Stimulated activated CD8-positive, alpha-beta memory T cell treated with anti-CD3 and anti-CD28 coated beads, Interleukin-7, amount 100 ng/mL, for 4 hours (primary cell): ENCODE measurements around the gene PBRM1.

Experiments used
- DNase-seq, 2 donors: peaks; one replicate each; pipeline ENCODE4 v3.0.0-alpha.2; 2020; ENCODE audit warnings: low read depth in 2 of 2

Gene PBRM1

GRCh38 chr3:52524752-52525679 lies 160.7 kb downstream of the PBRM1 start:
- DNase-seq, result no peak

GRCh38 chr3:52524258-52524751 lies 161.4 kb downstream of the PBRM1 start:
- no peak for DNase-seq

- DNase-seq, result no peak
Observed at GRCh38 chr3:52523386-52524257, 162.1 kb downstream of the PBRM1 start.

- no peak for DNase-seq
Observed at GRCh38 chr3:52522651-52523251, 163.0 kb downstream of the PBRM1 start.

- no peak for DNase-seq
Observed at GRCh38 chr3:52521881-52522650, 163.6 kb downstream of the PBRM1 start.

GRCh38 chr3:52521488-52521824 lies 164.3 kb downstream of the PBRM1 start:
- no peak for DNase-seq

GRCh38 chr3:52520716-52521487 lies 164.8 kb downstream of the PBRM1 start:
- no peak for DNase-seq

- DNase-seq, result no peak
Observed at GRCh38 chr3:52520141-52520667, 165.5 kb downstream of the PBRM1 start.

GRCh38 chr3:52519445-52520140 lies 166.1 kb downstream of the PBRM1 start:
- no peak for DNase-seq

GRCh38 chr3:52518723-52519444 lies 166.8 kb downstream of the PBRM1 start:
- DNase-seq, result no peak

- no peak for DNase-seq
Observed at GRCh38 chr3:52517796-52518722, 167.7 kb downstream of the PBRM1 start.

- no peak for DNase-seq
Observed at GRCh38 chr3:52516509-52517195, 169.1 kb downstream of the PBRM1 start.

GRCh38 chr3:52515192-52515591 lies 170.5 kb downstream of the PBRM1 start:
- DNase-seq, result no peak

- no peak for DNase-seq
Observed at GRCh38 chr3:52514576-52514975, 171.1 kb downstream of the PBRM1 start.

- no peak for DNase-seq
Observed at GRCh38 chr3:52513281-52513680, 172.4 kb downstream of the PBRM1 start.

GRCh38 chr3:52512727-52513126 lies 173.0 kb downstream of the PBRM1 start:
- DNase-seq, result no peak

- DNase-seq, result no peak
Observed at GRCh38 chr3:52512105-52512504, 173.6 kb downstream of the PBRM1 start.
